ENCODE data around the gene MED31. TPM values are rescaled to one million over a fixed set of nuclear protein-coding genes. Genes with fewer than 3 reads are reported as not detected.

The MED31 gene
- total and polyA plus RNA-seq, 2 of the 13 experiments (the other 11 are each of a cell fraction or from before 2014, with no cell fraction given) = 19.0 to 20.9 TPM

- TF ChIP-seq, protein P1, sequence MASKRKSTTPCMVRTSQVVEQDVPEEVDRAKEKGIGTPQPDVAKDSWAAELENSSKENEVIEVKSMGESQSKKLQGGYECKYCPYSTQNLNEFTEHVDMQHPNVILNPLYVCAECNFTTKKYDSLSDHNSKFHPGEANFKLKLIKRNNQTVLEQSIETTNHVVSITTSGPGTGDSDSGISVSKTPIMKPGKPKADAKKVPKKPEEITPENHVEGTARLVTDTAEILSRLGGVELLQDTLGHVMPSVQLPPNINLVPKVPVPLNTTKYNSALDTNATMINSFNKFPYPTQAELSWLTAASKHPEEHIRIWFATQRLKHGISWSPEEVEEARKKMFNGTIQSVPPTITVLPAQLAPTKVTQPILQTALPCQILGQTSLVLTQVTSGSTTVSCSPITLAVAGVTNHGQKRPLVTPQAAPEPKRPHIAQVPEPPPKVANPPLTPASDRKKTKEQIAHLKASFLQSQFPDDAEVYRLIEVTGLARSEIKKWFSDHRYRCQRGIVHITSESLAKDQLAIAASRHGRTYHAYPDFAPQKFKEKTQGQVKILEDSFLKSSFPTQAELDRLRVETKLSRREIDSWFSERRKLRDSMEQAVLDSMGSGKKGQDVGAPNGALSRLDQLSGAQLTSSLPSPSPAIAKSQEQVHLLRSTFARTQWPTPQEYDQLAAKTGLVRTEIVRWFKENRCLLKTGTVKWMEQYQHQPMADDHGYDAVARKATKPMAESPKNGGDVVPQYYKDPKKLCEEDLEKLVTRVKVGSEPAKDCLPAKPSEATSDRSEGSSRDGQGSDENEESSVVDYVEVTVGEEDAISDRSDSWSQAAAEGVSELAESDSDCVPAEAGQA (IDR thresholded peaks at IDR 0.05; ENCODE audit: low read depth) = peak; percentile 3; the same call in 1 of the 2 replicates
- TF ChIP-seq, protein P1 (CRISPR knock-in tag; IDR thresholded peaks at IDR 0.05; ENCODE audit: borderline replicate concordance) = no peak
- TF ChIP-seq ARID5B (CRISPR knock-in tag; IDR thresholded peaks at IDR 0.05) (peak; percentile 94), MTA1 (CRISPR knock-in tag; IDR thresholded peaks at IDR 0.05; ENCODE audit: borderline replicate concordance) (peak; percentile 54; the same call in 1 of the 2 replicates), MTERF4 (CRISPR knock-in tag; IDR thresholded peaks at IDR 0.05) (peak; percentile 27; the same call in 1 of the 2 replicates), HNRNPK (IDR thresholded peaks at IDR 0.05; ENCODE audit: low read depth, low read length, poor library complexity, severe bottlenecking) (no peak), ARID2 (CRISPR knock-in tag; IDR thresholded peaks at IDR 0.05; ENCODE audit: borderline replicate concordance) (peak; percentile 56; the same call in 1 of the 2 replicates), ZNF230 (CRISPR knock-in tag; IDR thresholded peaks at IDR 0.05) (peak; percentile 27), TGIF2 (CRISPR knock-in tag; IDR thresholded peaks at IDR 0.05) (peak; percentile 50; the same call in 1 of the 2 replicates), ZNF331 (CRISPR knock-in tag; IDR thresholded peaks at IDR 0.05) (peak; percentile 84), KDM3A (CRISPR knock-in tag; IDR thresholded peaks at IDR 0.05; ENCODE audit: low read depth) (0 out of 2 replicates have a peak, but pooled peaks have one; percentile 36)
- TF ChIP-seq, protein P2, sequence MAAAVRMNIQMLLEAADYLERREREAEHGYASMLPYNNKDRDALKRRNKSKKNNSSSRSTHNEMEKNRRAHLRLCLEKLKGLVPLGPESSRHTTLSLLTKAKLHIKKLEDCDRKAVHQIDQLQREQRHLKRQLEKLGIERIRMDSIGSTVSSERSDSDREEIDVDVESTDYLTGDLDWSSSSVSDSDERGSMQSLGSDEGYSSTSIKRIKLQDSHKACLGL (CRISPR knock-in tag; IDR thresholded peaks at IDR 0.05) = peak; percentile 52; the same call in 1 of the 2 replicates
- TF ChIP-seq, protein P3, sequence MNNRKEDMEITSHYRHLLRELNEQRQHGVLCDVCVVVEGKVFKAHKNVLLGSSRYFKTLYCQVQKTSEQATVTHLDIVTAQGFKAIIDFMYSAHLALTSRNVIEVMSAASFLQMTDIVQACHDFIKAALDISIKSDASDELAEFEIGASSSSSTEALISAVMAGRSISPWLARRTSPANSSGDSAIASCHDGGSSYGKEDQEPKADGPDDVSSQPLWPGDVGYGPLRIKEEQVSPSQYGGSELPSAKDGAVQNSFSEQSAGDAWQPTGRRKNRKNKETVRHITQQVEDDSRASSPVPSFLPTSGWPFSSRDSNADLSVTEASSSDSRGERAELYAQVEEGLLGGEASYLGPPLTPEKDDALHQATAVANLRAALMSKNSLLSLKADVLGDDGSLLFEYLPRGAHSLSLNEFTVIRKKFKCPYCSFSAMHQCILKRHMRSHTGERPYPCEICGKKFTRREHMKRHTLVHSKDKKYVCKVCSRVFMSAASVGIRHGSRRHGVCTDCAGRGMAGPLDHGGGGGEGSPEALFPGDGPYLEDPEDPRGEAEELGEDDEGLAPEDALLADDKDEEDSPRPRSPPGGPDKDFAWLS (CRISPR knock-in tag; IDR thresholded peaks at IDR 0.05; ENCODE audit: borderline replicate concordance) = no peak; the same call in 1 of the 2 replicates
Measured at GRCh38 chr17:6699997-6700947, 48.9 kb upstream of the MED31 start (continued).

All from HepG2 (cell line).